K562 (cell line): ENCODE measurements around the gene SDC1. TPM values are rescaled to one million over a fixed set of nuclear protein-coding genes. Genes with fewer than 3 reads are reported as not detected.

Experiments
- ARHGAP35 ChIP-seq: fragments of 450-650 bp; IDR thresholded peaks from 2 replicates; pipeline ENCODE4 v1.6.1; 2018; ENCODE audit not compliant: partially characterized antibody
- E4F1 ChIP-seq: fragments of 250-450 bp; sonication (Bioruptor Pico); IDR thresholded peaks from 2 replicates; pipeline ENCODE4 v1.5.0; 2021; ENCODE audit warnings: mild to moderate bottlenecking, borderline replicate concordance
- FOXO4 ChIP-seq: fragments of 450-650 bp; formaldehyde crosslinking; IDR thresholded peaks from 2 replicates; pipeline ENCODE4 v1.4.0; 2020; ENCODE audit warnings: mild to moderate bottlenecking, moderate library complexity
- HMG20A ChIP-seq: fragments of 450-650 bp; formaldehyde crosslinking; conservative IDR thresholded peaks from 2 replicates; pipeline ENCODE4 v1.4.0; 2020; ENCODE audit warnings: mild to moderate bottlenecking, mixed read lengths
- HMGXB4 ChIP-seq: sonication (generic); formaldehyde crosslinking; IDR thresholded peaks from 2 replicates; pipeline ENCODE4 v1.8.1; 2023; ENCODE audit warnings: mild to moderate bottlenecking, missing genetic modification reagents
- MYBL2 ChIP-seq, 2 experiments: fragments of 450-650 bp in 1 of 2; sonication (generic) in 1 of 2; formaldehyde crosslinking in 1 of 2; IDR thresholded peaks; 2 replicates each; pipeline versions ENCODE4 v1.6.1 to v1.8.1; 2017 to 2022; ENCODE audit warnings: borderline replicate concordance in 1 of 2, inconsistent platforms in 1 of 2, low read depth in 1 of 2, mild to moderate bottlenecking in 1 of 2, missing genetic modification reagents in 1 of 2, moderate library complexity in 1 of 2
- PBX2 ChIP-seq, 2 experiments: IDR thresholded peaks in 1 of 2; conservative IDR thresholded peaks in 1 of 2; 2 replicates each; pipeline ENCODE4 v1.6.1; 2016; ENCODE audit warnings: low read depth in 2 of 2, mild to moderate bottlenecking in 1 of 2, missing compliant biosample characterization in 1 of 2, missing genetic modification characterization in 1 of 2, moderate library complexity in 1 of 2
- PREB ChIP-seq: sonication (generic); formaldehyde crosslinking; IDR thresholded peaks from 2 replicates; pipeline ENCODE4 v1.8.1; 2023; ENCODE audit warnings: mild to moderate bottlenecking, missing genetic modification reagents
- ZNF583 ChIP-seq: fragments of 250-450 bp; sonication (Bioruptor Pico); IDR thresholded peaks from 2 replicates; pipeline ENCODE4 v1.4.0; 2020
- polyA plus RNA-seq, 8 experiments: library from polyadenylated mRNA; depleted of rRNA in 4 of 8; stranded (reverse) in 5 of 8; unstranded in 3 of 8; fragments of >200 nt; fragmentation: Nextera tagmentation in 2 of 8; fragmentation: Illumina TruSeq in 1 of 8; extraction: Ambion mirVana in 2 of 8; extraction: Trizol in 1 of 8; gene quantifications; 2 replicates each; pipeline versions ENCODE4 v1.2.1 to v1.2.3, GENCODE V29; 2011 to 2014; ENCODE audit warnings: inconsistent platforms in 1 of 8, missing spikeins in 1 of 8
- total RNA-seq, 7 experiments: library from RNA; depleted of rRNA in 6 of 7; stranded (reverse); fragments of >200 nt in 6 of 7; fragmentation: Illumina TruSeq in 2 of 7; extraction: Trizol in 2 of 7; gene quantifications; 2 replicates each; pipeline versions ENCODE4 v1.2.1 to v1.2.3, GENCODE V29; 2011 to 2021; ENCODE audit warnings: low replicate concordance in 1 of 7
- TF ChIP-seq, protein P1 (sequence below): sonication (generic); formaldehyde crosslinking; IDR thresholded peaks from 2 replicates; pipeline ENCODE4 v1.8.0; 2023; ENCODE audit warnings: mild to moderate bottlenecking, missing genetic modification reagents

SDC1 gene
- total and polyA plus RNA-seq, 9 of the 15 experiments (the other 6 are each of a cell fraction or from before 2014, with no cell fraction given) = 0.06 to 2.7 (median 0.49) TPM

GRCh38 chr2:20186078-20186854 is 38.7 kb downstream of the SDC1 start (continued):
- no peak for TF ChIP-seq HMGXB4 (CRISPR knock-in tag)
- no peak for TF ChIP-seq MYBL2 (IDR thresholded peaks at IDR 0.05; ENCODE audit: low read depth)
- TF ChIP-seq MYBL2 (CRISPR knock-in tag; IDR thresholded peaks at IDR 0.05; ENCODE audit: borderline replicate concordance) = no peak
- TF ChIP-seq ZNF583 (CRISPR knock-in tag) = peak; percentile 68; the same call in 1 of the 2 replicates
- TF ChIP-seq FOXO4 = 0 out of 2 replicates have a peak, but pooled peaks have one; percentile 58
- TF ChIP-seq ARHGAP35 = no peak
- TF ChIP-seq HMG20A (CRISPR knock-in tag) = no peak
- TF ChIP-seq E4F1 (CRISPR knock-in tag) = no peak
- TF ChIP-seq, protein P1, sequence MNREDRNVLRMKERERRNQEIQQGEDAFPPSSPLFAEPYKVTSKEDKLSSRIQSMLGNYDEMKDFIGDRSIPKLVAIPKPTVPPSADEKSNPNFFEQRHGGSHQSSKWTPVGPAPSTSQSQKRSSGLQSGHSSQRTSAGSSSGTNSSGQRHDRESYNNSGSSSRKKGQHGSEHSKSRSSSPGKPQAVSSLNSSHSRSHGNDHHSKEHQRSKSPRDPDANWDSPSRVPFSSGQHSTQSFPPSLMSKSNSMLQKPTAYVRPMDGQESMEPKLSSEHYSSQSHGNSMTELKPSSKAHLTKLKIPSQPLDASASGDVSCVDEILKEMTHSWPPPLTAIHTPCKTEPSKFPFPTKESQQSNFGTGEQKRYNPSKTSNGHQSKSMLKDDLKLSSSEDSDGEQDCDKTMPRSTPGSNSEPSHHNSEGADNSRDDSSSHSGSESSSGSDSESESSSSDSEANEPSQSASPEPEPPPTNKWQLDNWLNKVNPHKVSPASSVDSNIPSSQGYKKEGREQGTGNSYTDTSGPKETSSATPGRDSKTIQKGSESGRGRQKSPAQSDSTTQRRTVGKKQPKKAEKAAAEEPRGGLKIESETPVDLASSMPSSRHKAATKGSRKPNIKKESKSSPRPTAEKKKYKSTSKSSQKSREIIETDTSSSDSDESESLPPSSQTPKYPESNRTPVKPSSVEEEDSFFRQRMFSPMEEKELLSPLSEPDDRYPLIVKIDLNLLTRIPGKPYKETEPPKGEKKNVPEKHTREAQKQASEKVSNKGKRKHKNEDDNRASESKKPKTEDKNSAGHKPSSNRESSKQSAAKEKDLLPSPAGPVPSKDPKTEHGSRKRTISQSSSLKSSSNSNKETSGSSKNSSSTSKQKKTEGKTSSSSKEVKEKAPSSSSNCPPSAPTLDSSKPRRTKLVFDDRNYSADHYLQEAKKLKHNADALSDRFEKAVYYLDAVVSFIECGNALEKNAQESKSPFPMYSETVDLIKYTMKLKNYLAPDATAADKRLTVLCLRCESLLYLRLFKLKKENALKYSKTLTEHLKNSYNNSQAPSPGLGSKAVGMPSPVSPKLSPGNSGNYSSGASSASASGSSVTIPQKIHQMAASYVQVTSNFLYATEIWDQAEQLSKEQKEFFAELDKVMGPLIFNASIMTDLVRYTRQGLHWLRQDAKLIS = no peak
- no peak for TF ChIP-seq PREB (CRISPR knock-in tag)
- TF ChIP-seq PBX2 (CRISPR knock-in tag; IDR thresholded peaks at IDR 0.05; ENCODE audit: low read depth) = peak; percentile 42; the same call in 1 of the 2 replicates
- no peak; the same call in 1 of the 2 replicates for TF ChIP-seq PBX2 (tag; conservative IDR thresholded peaks at IDR 0.05; ENCODE audit: low read depth)
